Ishikawa (cell line): ENCODE measurements around the gene CALN1.

Experiments used
- CEBPB ChIP-seq: IDR thresholded peaks from 2 replicates; pipeline ENCODE4 v1.6.1; 2012
- CREB1 ChIP-seq: IDR thresholded peaks from 2 replicates; pipeline ENCODE4 v1.6.1; 2012; ENCODE audit warnings: low read depth
- EP300 ChIP-seq: IDR thresholded peaks from 2 replicates; pipeline ENCODE4 v1.6.1; 2012; ENCODE audit warnings: borderline replicate concordance
- FOXM1 ChIP-seq: IDR thresholded peaks from 2 replicates; pipeline ENCODE4 v1.6.1; 2012; ENCODE audit warnings: low read depth, borderline replicate concordance
- NFIC ChIP-seq: IDR thresholded peaks from 2 replicates; pipeline ENCODE4 v1.6.1; 2012
- TAF1 ChIP-seq: IDR thresholded peaks from 2 replicates; pipeline ENCODE4 v1.6.1; 2012; ENCODE audit warnings: low read depth, mild to moderate bottlenecking
- TCF12 ChIP-seq: IDR thresholded peaks from 2 replicates; pipeline ENCODE4 v1.6.1; 2012; ENCODE audit warnings: low read depth
- YY1 ChIP-seq: IDR thresholded peaks from 2 replicates; pipeline ENCODE4 v1.6.1; 2012; ENCODE audit warnings: low read depth
- ZBTB7A ChIP-seq: IDR thresholded peaks from 2 replicates; pipeline ENCODE4 v1.6.1; 2012; ENCODE audit warnings: low read depth
- TF ChIP-seq, protein P1 (sequence below): IDR thresholded peaks from 2 replicates; pipeline ENCODE4 v1.6.1; 2012
- TF ChIP-seq, protein P2 (sequence below): IDR thresholded peaks from 2 replicates; pipeline ENCODE4 v1.6.1; 2012; ENCODE audit warnings: low read depth, mild to moderate bottlenecking
- TF ChIP-seq, protein P3 (sequence below): IDR thresholded peaks from 2 replicates; pipeline ENCODE4 v1.6.1; 2012

DNA sequence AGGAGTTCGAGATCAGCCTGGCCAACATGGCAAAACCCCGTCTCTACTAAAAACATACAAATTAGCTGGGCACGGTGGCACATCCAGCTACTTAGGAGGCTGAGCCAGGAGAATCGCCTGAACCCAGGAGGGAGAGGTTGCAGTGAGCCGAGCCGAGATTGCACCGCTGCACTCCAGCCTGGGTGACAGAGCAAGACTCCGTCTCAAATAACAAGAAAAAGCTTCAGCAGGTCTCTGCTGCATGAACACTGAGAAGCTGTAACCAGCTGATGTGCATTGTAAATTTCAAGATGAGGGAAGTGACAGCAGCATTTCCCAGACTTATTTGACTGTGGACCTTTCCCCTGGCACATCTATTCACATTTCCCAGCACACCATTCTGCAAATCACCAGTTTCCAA is 222.0 kb downstream of the CALN1 start:
- no peak for TF ChIP-seq CREB1
- no peak for TF ChIP-seq ZBTB7A
- TF ChIP-seq CEBPB, result no peak
- no peak for TF ChIP-seq TAF1
- TF ChIP-seq NFIC, result no peak
- TF ChIP-seq EP300, result no peak
- TF ChIP-seq, protein P1, sequence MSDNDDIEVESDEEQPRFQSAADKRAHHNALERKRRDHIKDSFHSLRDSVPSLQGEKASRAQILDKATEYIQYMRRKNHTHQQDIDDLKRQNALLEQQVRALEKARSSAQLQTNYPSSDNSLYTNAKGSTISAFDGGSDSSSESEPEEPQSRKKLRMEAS, result no peak
- TF ChIP-seq, protein P2, sequence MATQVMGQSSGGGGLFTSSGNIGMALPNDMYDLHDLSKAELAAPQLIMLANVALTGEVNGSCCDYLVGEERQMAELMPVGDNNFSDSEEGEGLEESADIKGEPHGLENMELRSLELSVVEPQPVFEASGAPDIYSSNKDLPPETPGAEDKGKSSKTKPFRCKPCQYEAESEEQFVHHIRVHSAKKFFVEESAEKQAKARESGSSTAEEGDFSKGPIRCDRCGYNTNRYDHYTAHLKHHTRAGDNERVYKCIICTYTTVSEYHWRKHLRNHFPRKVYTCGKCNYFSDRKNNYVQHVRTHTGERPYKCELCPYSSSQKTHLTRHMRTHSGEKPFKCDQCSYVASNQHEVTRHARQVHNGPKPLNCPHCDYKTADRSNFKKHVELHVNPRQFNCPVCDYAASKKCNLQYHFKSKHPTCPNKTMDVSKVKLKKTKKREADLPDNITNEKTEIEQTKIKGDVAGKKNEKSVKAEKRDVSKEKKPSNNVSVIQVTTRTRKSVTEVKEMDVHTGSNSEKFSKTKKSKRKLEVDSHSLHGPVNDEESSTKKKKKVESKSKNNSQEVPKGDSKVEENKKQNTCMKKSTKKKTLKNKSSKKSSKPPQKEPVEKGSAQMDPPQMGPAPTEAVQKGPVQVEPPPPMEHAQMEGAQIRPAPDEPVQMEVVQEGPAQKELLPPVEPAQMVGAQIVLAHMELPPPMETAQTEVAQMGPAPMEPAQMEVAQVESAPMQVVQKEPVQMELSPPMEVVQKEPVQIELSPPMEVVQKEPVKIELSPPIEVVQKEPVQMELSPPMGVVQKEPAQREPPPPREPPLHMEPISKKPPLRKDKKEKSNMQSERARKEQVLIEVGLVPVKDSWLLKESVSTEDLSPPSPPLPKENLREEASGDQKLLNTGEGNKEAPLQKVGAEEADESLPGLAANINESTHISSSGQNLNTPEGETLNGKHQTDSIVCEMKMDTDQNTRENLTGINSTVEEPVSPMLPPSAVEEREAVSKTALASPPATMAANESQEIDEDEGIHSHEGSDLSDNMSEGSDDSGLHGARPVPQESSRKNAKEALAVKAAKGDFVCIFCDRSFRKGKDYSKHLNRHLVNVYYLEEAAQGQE, result no peak
- TF ChIP-seq, protein P3, sequence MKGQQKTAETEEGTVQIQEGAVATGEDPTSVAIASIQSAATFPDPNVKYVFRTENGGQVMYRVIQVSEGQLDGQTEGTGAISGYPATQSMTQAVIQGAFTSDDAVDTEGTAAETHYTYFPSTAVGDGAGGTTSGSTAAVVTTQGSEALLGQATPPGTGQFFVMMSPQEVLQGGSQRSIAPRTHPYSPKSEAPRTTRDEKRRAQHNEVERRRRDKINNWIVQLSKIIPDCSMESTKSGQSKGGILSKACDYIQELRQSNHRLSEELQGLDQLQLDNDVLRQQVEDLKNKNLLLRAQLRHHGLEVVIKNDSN, result no peak
- TF ChIP-seq TCF12, result no peak
- no peak for TF ChIP-seq FOXM1
- TF ChIP-seq YY1, result no peak
